GM21367 (cell line): ENCODE results near the gene PEPD.
A peak's percentile ranks its signal among the peaks of the same experiment; 100 is the strongest.
"Not testable (repeated sequence)": the region's sequence is repeated elsewhere in the genome, so short reads cannot be mapped to it uniquely, and the experiment has no call there.

Source experiments
- ATAC-seq: cut with Tn5 transposase; IDR thresholded peaks from one replicate; pipeline ENCODE4 v1.9.1; 2021; ENCODE audit not compliant: unreplicated experiment

The PEPD gene

DNA sequence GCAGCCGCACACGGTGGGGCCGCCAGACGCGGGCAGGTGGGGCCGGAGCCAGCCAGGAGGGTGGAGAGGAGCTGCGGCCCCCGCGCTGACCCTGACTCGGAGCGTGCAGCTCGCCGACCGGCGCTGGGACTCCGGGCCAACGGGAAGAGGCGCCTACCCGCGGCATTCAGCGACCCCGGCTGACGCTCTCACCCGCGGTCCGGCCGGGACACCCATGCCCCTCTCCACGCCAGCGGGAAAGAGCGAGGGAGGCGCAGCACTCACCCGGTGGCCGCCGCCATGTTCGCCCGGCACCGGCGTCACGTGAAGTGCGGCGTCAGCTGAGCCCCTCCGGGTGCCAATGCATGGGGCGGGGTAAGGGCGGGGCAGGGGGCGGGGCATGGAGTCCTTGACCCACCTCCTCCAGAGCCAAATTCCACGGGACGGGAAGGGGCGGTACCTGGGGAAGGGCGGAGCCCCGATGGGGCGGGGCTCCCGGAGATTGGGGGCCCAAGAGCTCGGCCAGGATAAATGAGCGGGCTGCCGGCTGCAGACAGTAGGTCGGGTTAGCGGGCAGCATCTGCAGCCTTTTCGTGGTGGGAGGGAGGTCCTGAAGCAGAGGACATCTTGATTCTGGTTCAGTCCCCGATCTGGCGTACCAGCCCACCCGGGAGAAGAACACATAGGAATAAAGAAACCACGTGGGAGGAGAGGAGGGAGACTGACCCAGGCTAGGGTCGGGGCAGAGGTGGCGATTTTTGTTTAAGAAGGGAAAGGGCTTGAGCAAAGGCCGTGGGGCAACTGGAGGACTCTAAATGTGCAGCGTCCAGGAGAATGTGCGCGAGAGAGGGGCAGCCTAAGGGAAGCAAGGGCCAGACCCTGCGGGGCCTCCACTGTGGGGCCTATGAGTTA is at the start of gene PEPD:
Gene PEPD (minus strand): TSS at position 312 of the 891 bp plus-strand sequence. CDS start 31 bp downstream, at position 281.
- ATAC-seq: peak; percentile 80

- ATAC-seq: no peak
These were observed 48.2 kb upstream of the PEPD start for GRCh38 chr19:33569821-33570220.

- no peak for ATAC-seq
These were observed 47.1 kb upstream of the PEPD start for GRCh38 chr19:33568706-33569105.

DNA sequence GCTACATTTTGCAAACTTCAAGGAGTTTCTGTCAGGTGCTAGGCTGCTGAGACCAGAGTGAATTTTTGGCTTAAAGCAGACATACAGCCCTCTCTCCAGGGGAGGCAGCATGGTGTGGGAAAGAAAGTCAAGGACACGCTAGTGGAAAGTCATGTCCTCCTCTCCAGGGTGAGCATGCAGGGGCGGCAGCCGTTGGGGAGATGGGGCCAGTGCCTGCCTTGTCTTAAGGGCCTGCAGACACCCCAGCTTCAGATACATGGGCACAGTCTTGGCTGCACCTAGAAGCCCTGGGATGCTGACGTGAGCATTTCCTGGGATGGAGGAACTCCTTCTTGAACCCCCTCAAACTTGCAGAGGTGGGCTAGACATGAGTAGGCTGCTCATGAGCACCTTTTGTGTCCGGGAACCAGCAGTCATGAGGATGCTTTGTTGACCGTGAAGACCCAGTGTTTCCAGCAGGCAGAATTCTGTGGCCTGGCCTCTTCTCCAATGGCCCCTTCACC is 43.3 kb upstream of the PEPD start:
- ATAC-seq: no peak

DNA sequence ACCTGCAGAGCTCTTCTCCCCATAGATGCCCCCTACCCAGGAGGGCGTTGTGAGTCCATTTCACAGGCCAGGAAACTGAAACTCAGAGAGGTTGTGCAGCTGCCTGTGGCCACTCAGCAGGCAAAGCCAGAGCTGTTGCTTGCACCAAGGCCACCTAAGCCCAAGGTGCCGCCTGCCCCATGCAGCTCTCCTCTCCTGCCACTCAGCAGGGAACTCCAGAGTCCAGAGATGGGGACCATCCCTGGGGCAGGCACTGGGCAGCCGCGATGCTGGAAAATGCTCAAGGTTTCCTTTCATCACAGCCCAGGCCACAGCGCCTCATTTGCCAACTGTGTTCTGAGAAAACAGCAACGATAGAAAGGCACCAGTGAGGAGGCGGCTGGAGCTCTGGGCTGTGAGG is 41.0 kb upstream of the PEPD start:
- ATAC-seq: no peak

DNA sequence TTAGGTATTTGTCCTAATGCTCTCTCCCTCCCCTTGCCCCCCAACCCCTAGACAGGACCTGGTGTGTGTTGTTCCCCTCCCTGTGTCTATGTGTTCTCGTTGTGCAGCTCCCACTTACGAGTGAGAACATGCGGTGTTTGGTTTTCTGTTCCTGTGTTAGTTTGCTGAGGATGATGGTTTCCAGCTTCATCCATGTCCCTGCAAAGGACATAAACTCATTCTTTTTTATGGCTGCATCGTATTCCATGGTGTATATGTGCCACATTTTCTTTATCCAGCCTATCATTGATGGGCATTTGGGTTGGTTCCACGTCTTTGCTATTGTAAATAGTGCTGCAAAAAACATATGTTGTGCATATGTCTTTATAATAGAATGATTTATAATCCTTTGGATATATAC is 40.1 kb upstream of the PEPD start:
- not testable (repeated sequence) for ATAC-seq

- ATAC-seq: no peak
These were observed 39.7 kb upstream of the PEPD start for GRCh38 chr19:33561261-33561660.

DNA sequence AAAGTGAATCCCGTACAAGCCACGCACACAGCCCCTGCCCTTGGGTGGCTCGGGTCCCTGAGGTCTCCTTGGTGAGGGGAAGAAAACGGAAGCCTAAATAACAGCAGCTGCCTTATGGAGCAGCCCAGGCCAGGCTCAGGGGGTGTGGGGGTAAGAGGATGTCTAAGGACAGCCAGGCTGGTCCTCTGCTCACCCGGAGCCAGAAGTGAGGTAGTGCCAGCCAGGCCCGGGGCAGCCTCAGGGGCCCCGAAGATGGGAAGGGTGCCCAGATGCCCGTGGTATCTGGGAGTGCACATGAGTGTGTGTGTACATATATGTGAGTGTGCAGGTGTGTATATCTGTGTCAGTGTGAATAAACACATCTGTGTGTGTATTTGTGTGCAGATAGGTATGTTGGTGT is 38.4 kb upstream of the PEPD start:
- ATAC-seq: no peak

DNA sequence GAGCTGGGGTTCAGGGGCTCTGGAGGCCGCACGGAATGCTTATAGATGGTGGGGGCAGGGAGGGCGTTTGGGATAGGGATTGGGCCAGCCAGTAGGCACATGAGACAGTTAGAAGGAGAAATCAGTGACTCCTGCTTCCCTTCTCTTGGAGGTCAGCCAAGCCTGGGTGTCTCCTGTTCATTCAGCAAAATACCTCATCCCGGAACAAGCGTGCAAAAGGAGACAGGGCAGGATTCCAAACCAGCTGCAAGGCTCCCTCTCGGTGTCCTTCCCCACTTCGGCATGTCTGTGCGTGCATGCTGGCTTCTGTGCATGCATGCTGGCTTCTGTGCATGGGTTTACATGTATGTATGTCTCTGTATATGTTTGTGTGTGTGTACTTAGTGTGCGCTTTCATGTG is 37.3 kb upstream of the PEPD start:
- ATAC-seq: no peak

- ATAC-seq: no peak
These were observed 36.6 kb upstream of the PEPD start for GRCh38 chr19:33558151-33558550.

DNA sequence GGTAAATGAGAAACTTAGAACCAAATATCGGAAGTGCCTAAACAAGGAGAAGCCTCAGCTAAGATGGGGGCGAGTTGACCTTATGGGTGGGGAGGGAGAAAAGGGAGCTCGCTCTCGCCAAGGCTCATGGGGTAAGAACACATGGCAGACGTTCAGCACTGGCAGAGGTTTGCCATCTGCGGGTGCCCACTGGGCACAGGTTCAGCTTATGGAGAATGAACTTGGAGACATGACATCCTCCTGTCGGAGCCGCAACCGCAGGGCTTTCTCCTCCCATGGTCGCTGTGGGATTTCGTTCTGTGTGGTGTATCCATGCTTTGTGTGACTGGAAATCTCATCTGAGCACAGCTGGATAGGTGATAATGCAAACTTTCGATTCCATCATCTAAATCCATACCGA is 36.1 kb upstream of the PEPD start:
- ATAC-seq: no peak

DNA sequence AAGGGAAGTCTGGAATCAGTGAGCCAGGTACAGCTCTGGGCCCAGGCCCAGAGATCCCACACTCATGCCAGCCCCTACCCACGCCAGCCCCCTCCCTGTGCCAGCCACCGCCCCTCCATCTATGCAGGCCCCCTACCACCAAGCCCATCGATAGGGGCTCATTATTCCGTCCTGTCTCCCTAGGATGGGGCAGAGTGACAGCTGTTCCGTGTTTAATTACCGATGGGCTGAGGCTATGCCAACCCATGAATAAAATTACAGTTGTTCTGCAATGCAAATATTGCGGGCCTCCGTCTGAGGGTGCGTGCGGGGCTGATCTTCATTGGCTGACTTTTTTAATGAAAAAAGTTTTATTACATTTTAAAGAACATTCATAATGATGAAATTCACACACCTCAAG is 35.6 kb upstream of the PEPD start:
- ATAC-seq: no peak

- ATAC-seq: no peak
These were observed 34.7 kb upstream of the PEPD start for GRCh38 chr19:33556261-33556660.

- ATAC-seq: not testable (repeated sequence)
These were observed 34.1 kb upstream of the PEPD start for GRCh38 chr19:33555726-33556125.

GRCh38 chr19:33554821-33555220 is 33.2 kb upstream of the PEPD start:
- no peak for ATAC-seq

- ATAC-seq: no peak
These were observed 32.8 kb upstream of the PEPD start for GRCh38 chr19:33554391-33554790.

- ATAC-seq: no peak
These were observed 32.1 kb upstream of the PEPD start for GRCh38 chr19:33553530-33554310.

- no peak for ATAC-seq
These were observed 31.3 kb upstream of the PEPD start for GRCh38 chr19:33552928-33553279.

- no peak for ATAC-seq
These were observed 30.8 kb upstream of the PEPD start for GRCh38 chr19:33552191-33552927.

- no peak for ATAC-seq
These were observed 30.1 kb upstream of the PEPD start for GRCh38 chr19:33551676-33552075.

- no peak for ATAC-seq
These were observed 29.2 kb upstream of the PEPD start for GRCh38 chr19:33550768-33551167.
